NB4 (cell line): ENCODE measurements around the gene ZNF618.

ENCODE experiments used
- DNase-seq: peaks from one replicate; pipeline ENCODE4 v3.0.0; 2010; ENCODE audit warnings: low read depth
- H3K4me3 ChIP-seq: one replicate; pipeline ENCODE4 v1.5.1; 2011; ENCODE audit warnings: mild to moderate bottlenecking, low read depth, low read length, moderate library complexity
- CTCF ChIP-seq: IDR thresholded peaks from one replicate; pipeline ENCODE4 v1.5.1; 2012; ENCODE audit warnings: low read depth, low read length
- MAX ChIP-seq: IDR thresholded peaks from 2 replicates; pipeline ENCODE4 v1.6.1; 2011; ENCODE audit warnings: low read depth, low read length
- MYC ChIP-seq: IDR thresholded peaks from 2 replicates; pipeline ENCODE4 v1.6.1; 2011; ENCODE audit warnings: low read depth, low read length
- POLR2A ChIP-seq: IDR thresholded peaks from 2 replicates; pipeline ENCODE4 v1.6.1; 2011; ENCODE audit warnings: mild to moderate bottlenecking; ENCODE audit not compliant: insufficient read length; ENCODE audit errors: extremely low read depth

The ZNF618 gene

GRCh38 chr9:113922160-113922559, 46.1 kb downstream of the ZNF618 start:
- H3K4me3 ChIP-seq, result no peak overlapping the region
- TF ChIP-seq CTCF (no peak), MYC (no peak), POLR2A (no peak), MAX (no peak)
- DNase-seq, result no peak

- no peak for DNase-seq
- no peak overlapping the region for H3K4me3 ChIP-seq
- no peak for TF ChIP-seq POLR2A
- TF ChIP-seq MYC, result no peak
- no peak for TF ChIP-seq CTCF
- TF ChIP-seq MAX, result no peak
Measured at GRCh38 chr9:113926211-113926610, 50.1 kb downstream of the ZNF618 start.

- no peak for DNase-seq
- TF ChIP-seq MAX, result no peak
- no peak for TF ChIP-seq MYC
- no peak for TF ChIP-seq CTCF
- TF ChIP-seq POLR2A, result no peak
- H3K4me3 ChIP-seq, result no peak overlapping the region
Measured at GRCh38 chr9:113927277-113927676, 51.2 kb downstream of the ZNF618 start.

- no peak for TF ChIP-seq CTCF
- TF ChIP-seq POLR2A, result no peak
- TF ChIP-seq MAX, result no peak
- TF ChIP-seq MYC, result no peak
- DNase-seq, result no peak
- no peak overlapping the region for H3K4me3 ChIP-seq
Measured at GRCh38 chr9:113928269-113928668, 52.2 kb downstream of the ZNF618 start.

- no peak overlapping the region for H3K4me3 ChIP-seq
- TF ChIP-seq MYC (no peak), CTCF (no peak), MAX (no peak), POLR2A (no peak)
- no peak for DNase-seq
Measured at GRCh38 chr9:113929634-113930389, 53.7 kb downstream of the ZNF618 start.

- TF ChIP-seq POLR2A (no peak), CTCF (no peak), MAX (no peak), MYC (no peak)
- DNase-seq, result no peak
- H3K4me3 ChIP-seq, result no peak overlapping the region
Measured at GRCh38 chr9:113930390-113930783, 54.3 kb downstream of the ZNF618 start.
